Gastroesophageal sphincter (tissue), 4 donors: ENCODE results near the gene MYBPC1. TPM values are rescaled to one million over a fixed set of nuclear protein-coding genes. Genes with fewer than 3 reads are reported as not detected.
"Not testable (repeated sequence)": the region's sequence is repeated elsewhere in the genome, so short reads cannot be mapped to it uniquely, and the experiment has no call there.

Experiments
- ATAC-seq: fragments of 150-250 bp; one replicate; pipeline ENCODE4 v1.9.1; 2016; ENCODE audit warnings: mild to moderate bottlenecking, moderate library complexity
- H3K27ac ChIP-seq, 4 donors: fragments of 200-600 bp; sonication (generic) in 3 of 4; 1 replicate in 3 of 4; 2 replicates in 1 of 4; pipeline ENCODE4 v1.5.1; 2016 to 2019
- H3K27me3 ChIP-seq: fragments of 200-600 bp; sonication (generic); one replicate; pipeline ENCODE4 v1.5.1; 2019
- H3K36me3 ChIP-seq, 2 donors: fragments of 200-600 bp; sonication (generic); one replicate each; pipeline ENCODE4 v1.5.1; 2019; ENCODE audit warnings: control low read depth in 1 of 2
- H3K4me1 ChIP-seq, 3 donors: fragments of 200-600 bp; sonication (generic); 1 replicate in 2 of 3; 2 replicates in 1 of 3; pipeline ENCODE4 v1.5.1; 2016 to 2019; ENCODE audit warnings: control low read depth in 2 of 3
- H3K4me3 ChIP-seq, 2 donors: fragments of 200-600 bp; sonication (generic); one replicate each; pipeline ENCODE4 v1.5.1; 2019; ENCODE audit warnings: mild to moderate bottlenecking in 1 of 2, moderate library complexity in 1 of 2
- H3K9me3 ChIP-seq, 3 donors: fragments of 200-600 bp; sonication (generic); one replicate each; pipeline ENCODE4 v1.5.1; 2017 to 2019; ENCODE audit warnings: control low read depth in 2 of 3
- CTCF ChIP-seq, 4 experiments: fragments of 200-600 bp in 2 of 4; fragments of 450-650 bp in 2 of 4; sonication (generic) in 1 of 4; IDR thresholded peaks; one replicate each; pipeline ENCODE4 v1.5.1; 2017 to 2019; ENCODE audit warnings: antibody characterized with exemption in 4 of 4, mild to moderate bottlenecking in 2 of 4, moderate library complexity in 2 of 4
- EP300 ChIP-seq: sonication (generic); formaldehyde crosslinking; IDR thresholded peaks from one replicate; pipeline ENCODE4 v1.6.1; 2017; ENCODE audit warnings: antibody characterized with exemption, mild to moderate bottlenecking
- POLR2A ChIP-seq, 2 donors: fragments of 450-650 bp; IDR thresholded peaks; one replicate each; pipeline ENCODE4 v1.6.1; 2017; ENCODE audit warnings: antibody characterized with exemption in 2 of 2, mild to moderate bottlenecking in 2 of 2, moderate library complexity in 1 of 2
- POLR2AphosphoS5 ChIP-seq: sonication (generic); formaldehyde crosslinking; IDR thresholded peaks from one replicate; pipeline ENCODE4 v1.6.1; 2017; ENCODE audit warnings: antibody characterized with exemption
- WGBS, 2 donors: methylation state at CpG; one replicate each; pipeline ENCODE4 v1.1.5; 2018; ENCODE audit warnings: low coverage in 1 of 2; 5-methylcytosine and 5-hydroxymethylcytosine counted together
- total RNA-seq, 4 donors: library from RNA; depleted of rRNA; stranded (reverse); fragments of >200 nt; gene quantifications; one replicate each; pipeline ENCODE4 v1.1.0, GENCODE V29; 2016

The MYBPC1 gene
- total RNA-seq, 4 donors from 2014 or later: 0.15 TPM; not detected in 3

- H3K4me1 ChIP-seq: no peaks in the 10 kb centered on the region
- ATAC-seq: no peak
- TF ChIP-seq CTCF (IDR thresholded peaks at IDR 0.05) (no peak), POLR2A (IDR thresholded peaks at IDR 0.05) (no peak), EP300 (no peak), POLR2AphosphoS5 (no peak)
- H3K9me3 ChIP-seq: no peaks in the 10 kb centered on the region
- H3K36me3 ChIP-seq: no peaks in the 10 kb centered on the region
- no peak overlapping the region for H3K4me3 ChIP-seq
- H3K27ac ChIP-seq: no peak overlapping the region
- H3K27me3 ChIP-seq: no peaks in the 10 kb centered on the region
These were observed 85.9 kb downstream of the MYBPC1 start for GRCh38 chr12:101680647-101681046.

- 77% methylated on average over 5 of the region's 6 CpGs; no CpG with 5 or more reads in 1 of the 2 donors for WGBS, 2 donors
- H3K36me3 ChIP-seq, H3K4me1 ChIP-seq: not testable (repeated sequence)
These were observed 86.9 kb downstream of the MYBPC1 start for GRCh38 chr12:101681627-101682026.

GRCh38 chr12:101685092-101685491 lies 90.3 kb downstream of the MYBPC1 start:
- H3K27ac ChIP-seq: no peak overlapping the region
- no peak overlapping the region for H3K4me3 ChIP-seq
- no peak for TF ChIP-seq CTCF (IDR thresholded peaks at IDR 0.05)
- TF ChIP-seq EP300: no peak
- no peak for TF ChIP-seq POLR2AphosphoS5
- TF ChIP-seq POLR2A (IDR thresholded peaks at IDR 0.05): no peak
- WGBS, 2 donors: 86 to 95% methylated on average over 1 of the region's 1 CpG
- no peaks in the 10 kb centered on the region for H3K27me3 ChIP-seq
- H3K36me3 ChIP-seq: no peaks in the 10 kb centered on the region
- ATAC-seq: no peak
- no peaks in the 10 kb centered on the region for H3K4me1 ChIP-seq
- H3K9me3 ChIP-seq: no peaks in the 10 kb centered on the region

More at GRCh38 chr12:101681627-101682026, 86.9 kb downstream of the MYBPC1 start:
- not testable (repeated sequence) for H3K9me3 ChIP-seq, H3K27me3 ChIP-seq, H3K27ac ChIP-seq, ATAC-seq, H3K4me3 ChIP-seq

- 71 to 86% methylated on average over 1 of the region's 1 CpG for WGBS, 2 donors
- no peaks in the 10 kb centered on the region for H3K4me1 ChIP-seq
- H3K4me3 ChIP-seq: no peak overlapping the region
- ATAC-seq: no peak
- H3K36me3 ChIP-seq: no peaks in the 10 kb centered on the region
- no peaks in the 10 kb centered on the region for H3K27me3 ChIP-seq
- no peak overlapping the region for H3K27ac ChIP-seq
- H3K9me3 ChIP-seq: no peaks in the 10 kb centered on the region
- TF ChIP-seq POLR2AphosphoS5 (no peak), POLR2A (IDR thresholded peaks at IDR 0.05) (no peak), EP300 (no peak), CTCF (IDR thresholded peaks at IDR 0.05) (no peak)
These were observed 91.4 kb downstream of the MYBPC1 start for GRCh38 chr12:101686176-101686575.

GRCh38 chr12:101690544-101691098 lies 95.8 kb downstream of the MYBPC1 start:
- 40 to 67% methylated on average over 3 of the region's 3 CpGs for WGBS, 2 donors
- TF ChIP-seq POLR2AphosphoS5: no peak
- TF ChIP-seq POLR2A (IDR thresholded peaks at IDR 0.05): no peak
- TF ChIP-seq EP300: no peak
- TF ChIP-seq CTCF (IDR thresholded peaks at IDR 0.05): no peak

More at GRCh38 chr12:101690544-101691098, 95.8 kb downstream of the MYBPC1 start:
- Histone ChIP-seq H3K4me3 (no peak overlapping the region), H3K27ac (no peak overlapping the region), H3K9me3 (no peaks in the 10 kb centered on the region), H3K27me3 (no peaks in the 10 kb centered on the region), H3K36me3 (no peaks in the 10 kb centered on the region), H3K4me1 (peaks cover 0 to 4% (median 0%) of the 10 kb centered on the region in 3 donors)
- no peak for ATAC-seq
